Measurements from ENCODE around the gene FHOD3.

DNA sequence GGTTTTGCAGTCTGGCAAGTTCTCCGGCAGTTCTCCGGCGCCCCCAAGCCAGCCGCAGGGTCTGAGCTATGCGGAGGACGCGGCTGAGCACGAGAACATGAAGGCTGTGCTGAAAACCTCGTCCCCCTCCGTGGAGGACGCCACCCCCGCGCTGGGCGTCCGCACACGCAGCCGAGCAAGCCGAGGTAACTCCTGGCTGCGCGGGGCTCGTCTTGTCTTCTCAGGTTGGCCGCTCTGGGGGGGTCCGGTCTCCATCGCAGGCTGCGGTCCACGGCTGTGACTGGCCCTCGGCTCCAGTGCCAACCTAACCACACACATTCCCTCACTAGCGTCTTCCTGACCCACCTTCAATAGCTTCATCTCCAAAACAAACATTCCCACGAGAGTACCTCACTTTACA is 463.1 kb downstream of the FHOD3 start:
- TF ChIP-seq POLR2AphosphoS5 (IDR thresholded peaks at IDR 0.05; ENCODE audit: low read depth, low read length) (no peak), POLR2A (IDR thresholded peaks at IDR 0.05; ENCODE audit: low read depth, low read length) (no peak)

Data from GM12892 (cell line).